ENCODE measurements around the gene TMPRSS11B. TPM values are rescaled to one million over a fixed set of nuclear protein-coding genes. Genes with fewer than 3 reads are reported as not detected.

TMPRSS11B gene
- polyA plus RNA-seq, 3 donors: not detected

- no peaks in the 10 kb centered on the region for H3K79me2 ChIP-seq (ENCODE audit: insufficient read depth, low read length)
- H3K36me3 Mint-ChIP-seq: no peaks in the 10 kb centered on the region
- no peak overlapping the region for H3K4me3 ChIP-seq (replicated peaks in 1 of 3; ENCODE audit: low read depth in 2 of 3, low read length in 3 of 3)
- TF ChIP-seq CTCF (IDR thresholded peaks at IDR 0.05): no peak
- no peak overlapping the region for H2AFZ ChIP-seq (ENCODE audit: insufficient read depth, low read depth, low read length, poor library complexity, severe bottlenecking)
- H3K27me3 Mint-ChIP-seq (ENCODE audit: low read depth in 3 of 3): peaks cover 0 to 2% (median 0%) of the 10 kb centered on the region in 3 donors
- 50% methylated on average over 1 of the region's 3 CpGs for WGBS (ENCODE audit: insufficient coverage)
- H3K4me2 ChIP-seq (replicated peaks; ENCODE audit: extremely low read depth, low read length, poor library complexity, severe bottlenecking): no peak overlapping the region
- intact Hi-C loops (cut with micrococcal nuclease): no loop called here
- H4K20me1 ChIP-seq (ENCODE audit: insufficient read depth, low read length): no peaks in the 10 kb centered on the region
- H3K4me1 ChIP-seq (ENCODE audit: control insufficient read depth in 1 of 2, insufficient read depth in 2 of 2, low read length in 2 of 2): no peaks in the 10 kb centered on the region
- no peaks in the 10 kb centered on the region for H3K9me3 ChIP-seq (replicated peaks in 1 of 2; ENCODE audit: control insufficient read depth in 1 of 2, insufficient read depth in 1 of 2, low read length in 2 of 2)
- H3K27me3 ChIP-seq (ENCODE audit: control insufficient read depth in 2 of 2, insufficient read depth in 2 of 2, low read length in 2 of 2): no peaks in the 10 kb centered on the region
- peaks cover 0 to 7% (median 1%) of the 10 kb centered on the region in 7 donors for H3K9me3 Mint-ChIP-seq
- no peaks in the 10 kb centered on the region for H3K36me3 ChIP-seq (replicated peaks in 1 of 2; ENCODE audit: control insufficient read depth in 1 of 2, insufficient read depth in 2 of 2, low read length in 2 of 2)
- H3K27ac Mint-ChIP-seq: no peak overlapping the region
- H3K4me3 Mint-ChIP-seq: no peak overlapping the region
- no peak for DNase-seq
- peaks cover 2% of the 10 kb centered on the region for H3K4me1 Mint-ChIP-seq
- no peak overlapping the region for H3K9ac ChIP-seq (ENCODE audit: insufficient read depth, low read length, poor library complexity, severe bottlenecking)
- H3K27ac ChIP-seq (ENCODE audit: low read depth in 1 of 2, low read length in 2 of 2): no peak overlapping the region
These were observed 19.5 kb upstream of the TMPRSS11B start for GRCh38 chr4:68264875-68265565.

GRCh38 chr4:68259191-68259590, 13.7 kb upstream of the TMPRSS11B start:
- H3K27me3 ChIP-seq (ENCODE audit: control insufficient read depth in 2 of 2, insufficient read depth in 2 of 2, low read length in 2 of 2): no peaks in the 10 kb centered on the region
- Mint-ChIP-seq H3K36me3 (no peaks in the 10 kb centered on the region), H3K4me3 (no peak overlapping the region), H3K9me3 (peaks cover 0 to 2% (median 0%) of the 10 kb centered on the region in 7 donors), H3K27ac (no peak overlapping the region), H3K4me1 (no peaks in the 10 kb centered on the region), H3K27me3 (ENCODE audit: low read depth in 3 of 3) (peaks cover 0 to 4% (median 0%) of the 10 kb centered on the region in 3 donors)
- no peak for TF ChIP-seq CTCF (IDR thresholded peaks at IDR 0.05)
- no peak overlapping the region for H3K4me3 ChIP-seq (replicated peaks in 1 of 3; ENCODE audit: low read depth in 2 of 3, low read length in 3 of 3)
- H4K20me1 ChIP-seq (ENCODE audit: insufficient read depth, low read length): no peaks in the 10 kb centered on the region
- no peaks in the 10 kb centered on the region for H3K9me3 ChIP-seq (replicated peaks in 1 of 2; ENCODE audit: control insufficient read depth in 1 of 2, insufficient read depth in 1 of 2, low read length in 2 of 2)
- no peak overlapping the region for H3K9ac ChIP-seq (ENCODE audit: insufficient read depth, low read length, poor library complexity, severe bottlenecking)
- no peak overlapping the region for H2AFZ ChIP-seq (ENCODE audit: insufficient read depth, low read depth, low read length, poor library complexity, severe bottlenecking)
- intact Hi-C loops (cut with micrococcal nuclease): no loop called here
- DNase-seq: no peak
- no peak overlapping the region for H3K27ac ChIP-seq (ENCODE audit: low read depth in 1 of 2, low read length in 2 of 2)
- no peak overlapping the region for H3K4me2 ChIP-seq (replicated peaks; ENCODE audit: extremely low read depth, low read length, poor library complexity, severe bottlenecking)
- H3K4me1 ChIP-seq (ENCODE audit: control insufficient read depth in 1 of 2, insufficient read depth in 2 of 2, low read length in 2 of 2): no peaks in the 10 kb centered on the region
- H3K36me3 ChIP-seq (replicated peaks in 1 of 2; ENCODE audit: control insufficient read depth in 1 of 2, insufficient read depth in 2 of 2, low read length in 2 of 2): no peaks in the 10 kb centered on the region
- no peaks in the 10 kb centered on the region for H3K79me2 ChIP-seq (ENCODE audit: insufficient read depth, low read length)
- no CpG with 5 or more reads among the region's 1 CpG for WGBS (ENCODE audit: insufficient coverage)

All from CD14-positive monocyte (primary cell).